K562 (cell line): ENCODE results near the gene OR13F1. TPM values are rescaled to one million over a fixed set of nuclear protein-coding genes. Genes with fewer than 3 reads are reported as not detected.

Experiments
- ATAC-seq: fragments of 200-7000 bp; cut with Tn5 transposase; 3 replicates; pipeline ENCODE4 v1.9.1; 2020; ENCODE audit warnings: moderate library complexity
- BruUV-seq: library from RNA; stranded (reverse); fragments of 400-500 nt; replicated peaks from 2 replicates; lab custom pipeline; 2021; lab: Mats Ljungman, UMichigan
- CTCF ChIA-PET: fragments of 300-600 bp; formaldehyde crosslinking; extraction: SDS; loops from one replicate; lab custom pipeline; 2021; ENCODE audit warnings: low intra/inter-chr PET ratio; lab: Yijun Ruan, JAX
- POLR2A ChIA-PET: fragments of 300-600, 350-650 bp; sonication (Branson Sonifier 250); formaldehyde crosslinking; extraction: SDS; loops from one replicate; lab custom pipeline; 2021; ENCODE audit warnings: antibody characterized with exemption, inconsistent platforms; lab: Yijun Ruan, JAX
- DNase-seq, 4 experiments: peaks; one replicate each; pipeline versions ENCODE4 v3.0.0 to v3.0.0-alpha.2; 2011 to 2018; ENCODE audit warnings: low spot score in 3 of 4, mixed read lengths in 3 of 4; ENCODE audit errors: extremely low read depth in 1 of 4
- FAIRE-seq: peaks from 2 replicates; lab custom pipeline; 2011; peaks lifted over from hg19 to GRCh38; lab: Jason Lieb, UNC
- H2AFZ ChIP-seq: 2 replicates; pipeline ENCODE4 v1.6.0; 2011; ENCODE audit warnings: low read depth, low read length, control low read depth, inconsistent platforms
- H3K27ac ChIP-seq: fragments of 200-600 bp; 3 replicates; pipeline ENCODE4 v1.8.0; 2011; ENCODE audit warnings: low read depth, mild to moderate bottlenecking, control low read depth, inconsistent platforms, low read length, moderate library complexity, mixed read lengths; ENCODE audit errors: extremely low read depth
- H3K27me3 ChIP-seq, 2 experiments: fragments of 300-600 bp in 1 of 2; 2 replicates in 1 of 2; 3 replicates in 1 of 2; pipeline versions ENCODE4 v1.6.0 to v1.8.0; 2011; ENCODE audit warnings: inconsistent platforms in 2 of 2, low read length in 2 of 2, mild to moderate bottlenecking in 1 of 2, mixed read lengths in 1 of 2, moderate library complexity in 1 of 2; ENCODE audit not compliant: control insufficient read depth in 2 of 2, insufficient read depth in 2 of 2
- H3K36me3 ChIP-seq: fragments of 300-600 bp; 3 replicates; pipeline ENCODE4 v1.8.0; 2011; ENCODE audit warnings: mild to moderate bottlenecking, low read length, inconsistent platforms; ENCODE audit not compliant: control insufficient read depth, insufficient read depth
- H3K4me1 ChIP-seq, 2 experiments: fragments of 200-600 bp in 1 of 2; replicated peaks in 1 of 2; 2 replicates in 1 of 2; 3 replicates in 1 of 2; pipeline versions ENCODE4 v1.5.1 to v1.8.0; 2011; ENCODE audit warnings: inconsistent platforms in 2 of 2, low read length in 2 of 2, mild to moderate bottlenecking in 1 of 2, mixed read lengths in 1 of 2, moderate library complexity in 1 of 2; ENCODE audit not compliant: control insufficient read depth in 2 of 2, insufficient read depth in 2 of 2
- H3K4me2 ChIP-seq: 2 replicates; pipeline ENCODE4 v1.6.1; 2011; ENCODE audit warnings: low read length, control low read depth, inconsistent platforms, mixed read lengths; ENCODE audit not compliant: insufficient read depth
- H3K4me3 ChIP-seq: fragments of 200-600 bp; sonication (generic), shearing (Covaris generic); 2 replicates; pipeline ENCODE4 v1.5.1; 2016; ENCODE audit warnings: control low read depth, inconsistent platforms
- H3K79me2 ChIP-seq: fragments of 200-600 bp; 3 replicates; pipeline ENCODE4 v1.8.0; 2011; ENCODE audit warnings: low read length, inconsistent platforms; ENCODE audit not compliant: control insufficient read depth, insufficient read depth
- H3K9ac ChIP-seq, 2 experiments: 2 replicates each; pipeline versions ENCODE4 v1.6.0 to v1.6.1; 2011; ENCODE audit warnings: low read depth in 2 of 2, low read length in 2 of 2, control low read depth in 1 of 2, inconsistent platforms in 1 of 2, mild to moderate bottlenecking in 1 of 2, mixed read lengths in 1 of 2; ENCODE audit not compliant: insufficient read depth in 1 of 2
- H3K9me1 ChIP-seq: one replicate; pipeline ENCODE4 v1.6.0; 2011; ENCODE audit warnings: inconsistent platforms, mild to moderate bottlenecking, low read length, moderate library complexity; ENCODE audit not compliant: control insufficient read depth, insufficient read depth
- H3K9me3 ChIP-seq: replicated peaks from 2 replicates; pipeline ENCODE4 v1.5.1; 2011; ENCODE audit warnings: low read depth, low read length, inconsistent platforms; ENCODE audit not compliant: control insufficient read depth, insufficient read depth
- H4K20me1 ChIP-seq: replicated peaks from 2 replicates; pipeline ENCODE4 v1.6.1; 2011; ENCODE audit warnings: low read length, inconsistent platforms, mixed read lengths; ENCODE audit not compliant: control insufficient read depth, insufficient read depth
- GMEB1 ChIP-seq: fragments of 250-450 bp; sonication (Bioruptor Pico); IDR thresholded peaks from 2 replicates; pipeline ENCODE4 v1.4.0; 2020; ENCODE audit warnings: mild to moderate bottlenecking
- HLTF ChIP-seq: fragments of 450-650 bp; IDR thresholded peaks from 2 replicates; pipeline ENCODE4 v1.6.1; 2016
- IRF9 ChIP-seq: fragments of 450-650 bp; IDR thresholded peaks from 2 replicates; pipeline ENCODE4 v1.6.1; 2016; ENCODE audit warnings: missing biosample characterization, missing genetic modification characterization
- NCOA4 ChIP-seq: fragments of 450-650 bp; IDR thresholded peaks from 2 replicates; pipeline ENCODE4 v1.6.1; 2018; ENCODE audit warnings: mild to moderate bottlenecking; ENCODE audit not compliant: partially characterized antibody
- PHF21A ChIP-seq: fragments of 450-650 bp; IDR thresholded peaks from 2 replicates; pipeline ENCODE4 v1.6.1; 2017; ENCODE audit warnings: low read depth, borderline replicate concordance
- ZNF146 ChIP-seq: IDR thresholded peaks from one replicate; pipeline ENCODE4 v1.6.1; 2018; ENCODE audit warnings: missing compliant biosample characterization; ENCODE audit not compliant: unreplicated experiment
- ZNF232 ChIP-seq: sonication (generic); formaldehyde crosslinking; IDR thresholded peaks from 2 replicates; pipeline ENCODE4 v1.8.0; 2022; ENCODE audit warnings: mild to moderate bottlenecking, missing genetic modification reagents
- ZNF583 ChIP-seq: fragments of 250-450 bp; sonication (Bioruptor Pico); IDR thresholded peaks from 2 replicates; pipeline ENCODE4 v1.4.0; 2020
- WGBS: fragments of 100-300 bp; shearing (Covaris generic); methylation state at CpG from one replicate; pipeline ENCODE4 v1.1.6; 2016; ENCODE audit warnings: low coverage, mixed read lengths; ENCODE audit not compliant: insufficient coverage; ENCODE audit errors: missing lambda C conversion rate; 5-methylcytosine and 5-hydroxymethylcytosine counted together
- in situ Hi-C: fragments of 300-500 bp; cut with MboI; formaldehyde crosslinking; loops from 4 replicates; pipeline ENCODE4 v1.15.0; 2018; ENCODE audit warnings: inconsistent platforms, mixed read lengths
- intact Hi-C: fragments of 100-400 bp; cut with micrococcal nuclease; formaldehyde crosslinking; loops from 2 replicates; pipeline ENCODE4 v1.14.2; 2022
- polyA plus RNA-seq, 8 experiments: library from polyadenylated mRNA; depleted of rRNA in 4 of 8; stranded (reverse) in 5 of 8; unstranded in 3 of 8; fragments of >200 nt; fragmentation: Nextera tagmentation in 2 of 8; fragmentation: Illumina TruSeq in 1 of 8; extraction: Ambion mirVana in 2 of 8; extraction: Trizol in 1 of 8; gene quantifications; 2 replicates each; pipeline versions ENCODE4 v1.2.1 to v1.2.3, GENCODE V29; 2011 to 2014; ENCODE audit warnings: inconsistent platforms in 1 of 8, missing spikeins in 1 of 8
- total RNA-seq, 7 experiments: library from RNA; depleted of rRNA in 6 of 7; stranded (reverse); fragments of >200 nt in 6 of 7; fragmentation: Illumina TruSeq in 2 of 7; extraction: Trizol in 2 of 7; gene quantifications; 2 replicates each; pipeline versions ENCODE4 v1.2.1 to v1.2.3, GENCODE V29; 2011 to 2021; ENCODE audit warnings: low replicate concordance in 1 of 7
- TF ChIP-seq, protein P1 (sequence below): sonication (generic); formaldehyde crosslinking; IDR thresholded peaks from 2 replicates; pipeline ENCODE4 v1.9.0; 2022; ENCODE audit warnings: mild to moderate bottlenecking, missing genetic modification reagents

The OR13F1 gene
- total and polyA plus RNA-seq, 9 of the 15 experiments (the other 6 are each of a cell fraction or from before 2014, with no cell fraction given), result not detected

DNA sequence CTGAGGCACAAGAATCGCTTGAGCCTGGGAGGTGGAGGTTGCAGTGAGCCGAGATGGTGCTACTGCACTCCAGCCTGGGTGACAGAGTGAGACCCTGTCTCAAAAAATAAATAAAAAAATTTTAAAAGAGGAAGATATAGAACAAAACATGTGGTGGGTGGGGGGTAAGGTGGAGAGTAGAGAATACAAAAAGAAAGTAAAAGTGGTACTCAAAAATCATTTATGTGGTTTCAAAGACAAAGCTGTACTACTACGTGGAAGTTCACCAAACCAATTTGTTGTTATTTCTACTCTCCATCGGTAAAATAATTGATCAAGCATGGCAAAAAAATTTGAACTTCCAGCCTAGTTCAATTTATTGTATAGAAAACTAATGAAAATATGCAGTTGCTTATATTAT is 40.6 kb downstream of the OR13F1 start:
- DNase-seq (no peak), FAIRE-seq (no peak), ATAC-seq (no peak)
- in situ Hi-C loops, result no loop called here
- no TSS peak for BruUV-seq
- no peak overlapping the region for H3K27ac ChIP-seq
- TF ChIP-seq PHF21A (no peak), ZNF583 (no peak), ZNF146 (CRISPR knock-in tag) (no peak), HLTF (no peak), NCOA4 (no peak)
- CTCF ChIA-PET, result no interaction called here
- H2AFZ ChIP-seq, result no peak overlapping the region
- no peak overlapping the region for H3K4me3 ChIP-seq
- H3K9me3 ChIP-seq, result no peaks in the 10 kb centered on the region
- no peaks in the 10 kb centered on the region for H3K27me3 ChIP-seq
- H3K4me1 ChIP-seq, result no peaks in the 10 kb centered on the region
- H3K9ac ChIP-seq, result no peak overlapping the region
- no peak overlapping the region for H3K4me2 ChIP-seq
- no peaks in the 10 kb centered on the region for H3K9me1 ChIP-seq
- POLR2A ChIA-PET, result no interaction called here
- 0% methylated on average over 4 of the region's 4 CpGs for whole genome bisulfite sequencing
- no peaks in the 10 kb centered on the region for H3K36me3 ChIP-seq
- intact Hi-C loops, result loop anchor here (10.0 kb wide), 2 partner anchors 60 kb away; partner anchors contain the start of gene OR13C2
- H4K20me1 ChIP-seq, result no peaks in the 10 kb centered on the region
- H3K79me2 ChIP-seq, result no peaks in the 10 kb centered on the region

DNA sequence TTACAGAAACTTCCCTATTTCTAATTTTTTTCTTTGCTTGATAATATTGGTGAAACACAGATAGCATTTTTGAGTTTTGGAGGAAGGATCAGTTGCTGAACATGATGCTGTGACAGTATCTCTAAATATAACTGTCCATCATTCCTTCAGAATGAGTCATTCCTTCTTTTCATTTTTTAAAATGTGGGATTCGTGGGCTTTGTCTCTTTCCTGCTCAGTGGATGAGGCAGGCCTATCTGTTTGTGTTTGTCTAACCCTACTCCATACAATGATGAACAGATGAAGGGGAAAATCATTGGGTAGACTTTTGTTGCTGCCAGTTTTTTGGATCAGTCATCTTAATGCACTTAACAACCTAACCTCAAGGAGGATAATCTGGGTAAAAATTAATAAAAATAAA is 49.2 kb downstream of the OR13F1 start:
- intact Hi-C loops, result no loop called here
- no peaks in the 10 kb centered on the region for H3K79me2 ChIP-seq
- H3K36me3 ChIP-seq, result no peaks in the 10 kb centered on the region
- no peak overlapping the region for H3K27ac ChIP-seq
- no peaks in the 10 kb centered on the region for H4K20me1 ChIP-seq
- no peak overlapping the region for H3K4me2 ChIP-seq
- DNase-seq, result no peak
- TF ChIP-seq IRF9 (tag) (no peak), GMEB1 (CRISPR knock-in tag) (no peak), ZNF232 (CRISPR knock-in tag) (no peak)
- TF ChIP-seq, protein P1, sequence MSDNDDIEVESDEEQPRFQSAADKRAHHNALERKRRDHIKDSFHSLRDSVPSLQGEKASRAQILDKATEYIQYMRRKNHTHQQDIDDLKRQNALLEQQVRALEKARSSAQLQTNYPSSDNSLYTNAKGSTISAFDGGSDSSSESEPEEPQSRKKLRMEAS, result no peak
- TF ChIP-seq, all 486 proteins: peak for 0
- Histone ChIP-seq H3K9me1 (no peaks in the 10 kb centered on the region), H3K4me1 (no peaks in the 10 kb centered on the region), H3K27me3 (no peaks in the 10 kb centered on the region), H3K4me3 (no peak overlapping the region), H2AFZ (no peak overlapping the region), H3K9ac (no peak overlapping the region), H3K9me3 (no peaks in the 10 kb centered on the region; the same call in 1 of the 2 replicates)
- ATAC-seq, result no peak
- WGBS, result 0% methylated on average over 1 of the region's 1 CpG
- no peak for FAIRE-seq
- no TSS peak for BruUV-seq
- ChIA-PET CTCF (no interaction called here), POLR2A (no interaction called here)
- in situ Hi-C loops, result no loop called here
